Activated CD8-positive, alpha-beta memory T cell treated with anti-CD3 and anti-CD28 coated beads, Interleukin-2, amount 10 ng/mL, durations not matched to agents 7 days and 5 days (primary cell): ENCODE results near the gene MAVS. TPM values are rescaled to one million over a fixed set of nuclear protein-coding genes. Genes with fewer than 3 reads are reported as not detected.
"Not testable (repeated sequence)": the region's sequence is repeated elsewhere in the genome, so short reads cannot be mapped to it uniquely, and the experiment has no call there.

ENCODE experiments used
- ATAC-seq: fragments of 150-1000 bp; cut with Tn5 transposase; one replicate; pipeline ENCODE4 v1.10.0; 2021; ENCODE audit warnings: moderate library complexity
- CTCF ChIA-PET: fragments of 350-600 bp; sonication (Branson Sonifier 250); formaldehyde crosslinking; loops from one replicate; lab custom pipeline; 2021; ENCODE audit warnings: antibody characterized with exemption; lab: Charles Lee
- DNase-seq: peaks from one replicate; pipeline ENCODE4 v3.0.0-alpha.2; 2020
- H3K27ac Mint-ChIP-seq: one replicate; pipeline ENCODE4 v1.8.0; 2021; ENCODE audit warnings: mild to moderate bottlenecking, mixed read lengths
- H3K27me3 Mint-ChIP-seq: one replicate; pipeline ENCODE4 v1.8.0; 2021; ENCODE audit warnings: mixed read lengths
- H3K36me3 Mint-ChIP-seq: one replicate; pipeline ENCODE4 v1.8.0; 2021; ENCODE audit warnings: mild to moderate bottlenecking, mixed read lengths
- H3K4me1 Mint-ChIP-seq: one replicate; pipeline ENCODE4 v1.8.0; 2021; ENCODE audit warnings: mixed read lengths
- H3K4me3 Mint-ChIP-seq: one replicate; pipeline ENCODE4 v1.8.0; 2021; ENCODE audit warnings: mild to moderate bottlenecking, moderate library complexity, mixed read lengths
- H3K9me3 Mint-ChIP-seq: one replicate; pipeline ENCODE4 v1.8.0; 2022; ENCODE audit warnings: low read depth, mixed read lengths
- total RNA-seq, 2 experiments: library from RNA; stranded (reverse); gene quantifications; one replicate each; pipeline ENCODE4 v1.2.3, GENCODE V29; 2021

The MAVS gene
- total RNA-seq, 2 experiments from 2014 or later: 29.7 to 37.4 TPM

DNA sequence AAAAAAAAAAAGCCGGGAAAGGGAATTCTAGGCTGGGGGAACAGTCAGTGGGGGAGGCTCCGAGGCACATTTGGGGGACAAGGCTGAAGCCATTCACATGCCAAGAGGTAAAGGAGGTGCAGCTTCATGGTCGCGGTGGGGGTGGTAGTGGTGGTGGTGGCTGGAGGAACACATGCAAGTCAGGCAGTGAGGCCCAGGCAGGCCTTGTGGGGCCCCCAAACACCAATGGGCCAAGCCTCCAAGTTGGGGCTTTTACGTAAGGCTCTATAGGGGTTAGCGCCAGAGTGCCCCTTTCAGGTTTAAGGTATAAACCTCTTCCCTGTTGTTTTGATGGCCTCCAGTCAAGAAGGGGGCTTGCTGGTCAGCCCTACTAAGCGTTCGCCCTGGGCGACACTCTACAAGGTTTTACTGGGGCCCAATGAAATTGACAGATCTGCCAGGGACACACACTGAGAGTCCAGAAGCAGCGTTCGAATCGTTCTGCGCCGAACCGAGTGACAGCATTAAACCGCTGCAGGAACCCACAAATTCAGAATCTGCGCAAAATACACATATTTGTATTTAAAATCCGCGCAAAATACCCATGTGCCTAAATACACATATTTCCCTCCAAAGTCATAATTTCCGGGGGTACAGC is 27.1 kb upstream of the MAVS start:
- CTCF ChIA-PET: interaction anchor here (0.5 to 6.4 kb wide), 22 partner anchors 7 to 265 kb away, joined by 3 to 51 read pairs (median 6); partner anchors contain the start of genes ADISSP, CDC25B, MAVS and SPEF1
- Mint-ChIP-seq H3K4me3 (peak overlapping the region; percentile 85), H3K27me3 (no peaks in the 10 kb centered on the region), H3K27ac (peak overlapping the region; percentile 88), H3K9me3 (no peaks in the 10 kb centered on the region), H3K4me1 (peaks cover 54% of the 10 kb centered on the region), H3K36me3 (peaks cover 2% of the 10 kb centered on the region)
- no peak for DNase-seq
- ATAC-seq: no peak

- H3K4me1 Mint-ChIP-seq: peaks cover 47% of the 10 kb centered on the region
Measured at GRCh38 chr20:3820048-3820900, 26.4 kb upstream of the MAVS start, which contains the start of gene AP5S1. AP5S1 (plus strand) TSS chr20:3820547; CDS start chr20:3822118, 1,571 bp downstream.

GRCh38 chr20:3820901-3821727 is 25.5 kb upstream of the MAVS start:
- peak overlapping the region; percentile 85 for H3K4me3 Mint-ChIP-seq
- no peaks in the 10 kb centered on the region for H3K27me3 Mint-ChIP-seq
- no peaks in the 10 kb centered on the region for H3K9me3 Mint-ChIP-seq
- ATAC-seq (no peak), DNase-seq (no peak)
- peaks cover 40% of the 10 kb centered on the region for H3K4me1 Mint-ChIP-seq
- CTCF ChIA-PET: interaction anchor here (0.8 to 6.4 kb wide), 25 partner anchors 9 to 263 kb away, joined by 3 to 51 read pairs (median 6); partner anchors contain the start of genes ADISSP, CDC25B and SPEF1
- H3K27ac Mint-ChIP-seq: peak overlapping the region; percentile 90
- H3K36me3 Mint-ChIP-seq: peaks cover 2% of the 10 kb centered on the region

More at GRCh38 chr20:3820048-3820900, 26.4 kb upstream of the MAVS start, which contains the start of gene AP5S1:
- ATAC-seq: peak; percentile 82
- CTCF ChIA-PET: interaction anchor here (0.5 to 6.4 kb wide), 28 partner anchors 8 to 264 kb away, joined by 3 to 51 read pairs (median 6); partner anchors contain the start of genes ADISSP, CDC25B, MAVS and SPEF1
- Mint-ChIP-seq H3K9me3 (no peaks in the 10 kb centered on the region), H3K36me3 (peaks cover 2% of the 10 kb centered on the region), H3K4me3 (peak within 1 kb of the TSS; percentile 85), H3K27me3 (no peaks in the 10 kb centered on the region), H3K27ac (peak within 1 kb of the TSS; percentile 90)
- DNase-seq: peak; percentile 97

GRCh38 chr20:3821996-3822395 is 24.6 kb upstream of the MAVS start:
- CTCF ChIA-PET: interaction anchor here (0.9 to 3.3 kb wide), 7 partner anchors 10 to 69 kb away, joined by 3 to 24 read pairs (median 6); partner anchors contain the start of genes ADISSP and CENPB
- ATAC-seq: no peak
- DNase-seq: no peak
- Mint-ChIP-seq H3K9me3 (no peaks in the 10 kb centered on the region), H3K4me3 (peak overlapping the region; percentile 85), H3K27me3 (no peaks in the 10 kb centered on the region), H3K36me3 (peaks cover 3% of the 10 kb centered on the region), H3K4me1 (peaks cover 33% of the 10 kb centered on the region), H3K27ac (peak overlapping the region; percentile 90)

- Mint-ChIP-seq H3K4me3 (no peak overlapping the region), H3K4me1 (peaks cover 20% of the 10 kb centered on the region), H3K36me3 (peaks cover 4% of the 10 kb centered on the region), H3K9me3 (no peaks in the 10 kb centered on the region), H3K27ac (no peak overlapping the region), H3K27me3 (no peaks in the 10 kb centered on the region)
- DNase-seq (no peak), ATAC-seq (no peak)
- CTCF ChIA-PET: interaction anchor here (1.1 kb wide), 1 partner anchor 31 kb away, joined by 5 read pairs; no protein-coding TSS in a partner anchor
Measured at GRCh38 chr20:3823881-3824280, 22.8 kb upstream of the MAVS start.

DNA sequence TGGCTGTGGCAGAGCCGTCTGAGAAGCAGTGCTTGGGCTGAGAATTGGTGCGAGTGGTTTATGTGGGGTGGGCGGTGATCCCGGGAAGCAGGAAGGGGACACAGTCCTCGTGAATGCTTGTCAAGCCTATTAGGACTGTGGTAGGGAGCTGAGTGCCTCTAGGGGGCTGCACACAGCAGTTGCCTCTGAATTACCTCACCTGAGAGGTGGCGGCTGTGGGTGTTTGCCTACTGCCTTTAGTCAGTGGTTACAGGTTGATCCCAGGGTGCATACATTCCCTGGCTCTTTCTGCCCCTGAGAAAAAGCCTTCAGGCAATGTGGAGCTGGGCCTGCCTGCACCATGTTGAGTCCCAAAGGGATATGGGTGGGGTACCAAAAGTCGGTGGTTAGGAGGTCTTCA is 21.1 kb upstream of the MAVS start:
- H3K9me3 Mint-ChIP-seq: no peaks in the 10 kb centered on the region
- no peak for DNase-seq
- H3K27ac Mint-ChIP-seq: no peak overlapping the region
- peaks cover 9% of the 10 kb centered on the region for H3K4me1 Mint-ChIP-seq
- no peak for ATAC-seq
- no peaks in the 10 kb centered on the region for H3K27me3 Mint-ChIP-seq
- CTCF ChIA-PET: interaction anchor here (1.1 to 2.8 kb wide), 2 partner anchors 30 to 39 kb away, joined by 4 to 12 read pairs; partner anchors contain the start of gene CENPB
- no peak overlapping the region for H3K4me3 Mint-ChIP-seq
- peaks cover 4% of the 10 kb centered on the region for H3K36me3 Mint-ChIP-seq

DNA sequence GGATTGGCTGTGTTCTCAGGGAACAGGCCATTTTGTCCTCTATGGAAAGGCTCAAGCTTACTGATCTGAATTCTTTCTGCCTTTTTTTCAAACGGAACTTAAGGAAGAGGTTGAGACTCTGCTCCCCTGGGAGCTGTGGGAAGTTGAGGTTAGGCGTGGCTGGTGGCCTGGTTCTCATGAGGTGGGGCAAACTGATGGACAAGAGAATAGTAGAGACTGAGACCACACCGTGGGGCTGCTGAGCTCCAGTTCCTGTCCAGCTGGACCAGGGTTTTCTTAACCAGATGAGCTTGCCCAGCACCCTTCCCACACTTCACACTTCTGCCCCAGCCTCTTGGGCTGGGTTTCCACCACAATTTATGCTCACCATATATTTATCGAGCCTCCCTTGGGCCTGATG is 20.2 kb upstream of the MAVS start:
- H3K27me3 Mint-ChIP-seq: no peaks in the 10 kb centered on the region
- peaks cover 7% of the 10 kb centered on the region for H3K4me1 Mint-ChIP-seq
- H3K36me3 Mint-ChIP-seq: peaks cover 4% of the 10 kb centered on the region
- H3K27ac Mint-ChIP-seq: no peak overlapping the region
- DNase-seq (no peak), ATAC-seq (no peak)
- CTCF ChIA-PET: interaction anchor here (0.7 to 2.8 kb wide), 3 partner anchors 29 to 40 kb away, joined by 3 to 12 read pairs (median 4); partner anchors contain the start of gene CENPB
- H3K4me3 Mint-ChIP-seq: no peak overlapping the region
- H3K9me3 Mint-ChIP-seq: no peaks in the 10 kb centered on the region

- Mint-ChIP-seq H3K4me3 (no peak overlapping the region), H3K4me1 (no peaks in the 10 kb centered on the region), H3K9me3 (no peaks in the 10 kb centered on the region), H3K27me3 (no peaks in the 10 kb centered on the region), H3K36me3 (peaks cover 2% of the 10 kb centered on the region), H3K27ac (no peak overlapping the region)
- ATAC-seq (no peak), DNase-seq (no peak)
- CTCF ChIA-PET: interaction anchor here (0.6 kb wide), 1 partner anchor 234 kb away, joined by 3 read pairs; no protein-coding TSS in a partner anchor
Measured at GRCh38 chr20:3828798-3829197, 17.8 kb upstream of the MAVS start.

- not testable (repeated sequence) for H3K36me3 Mint-ChIP-seq, H3K27ac Mint-ChIP-seq, DNase-seq, H3K4me3 Mint-ChIP-seq, H3K4me1 Mint-ChIP-seq, H3K27me3 Mint-ChIP-seq, H3K9me3 Mint-ChIP-seq, ATAC-seq
- CTCF ChIA-PET: interaction anchor here (0.9 to 1.3 kb wide), 4 partner anchors 9 to 43 kb away, joined by 3 to 6 read pairs (median 4); partner anchors contain the start of genes AP5S1 and CENPB
Measured at GRCh38 chr20:3829891-3830290, 16.7 kb upstream of the MAVS start.

GRCh38 chr20:3836132-3836531 is 10.5 kb upstream of the MAVS start:
- no peak for ATAC-seq
- Mint-ChIP-seq H3K4me3 (no peak overlapping the region), H3K9me3 (no peaks in the 10 kb centered on the region), H3K4me1 (peaks cover 15% of the 10 kb centered on the region), H3K36me3 (no peaks in the 10 kb centered on the region), H3K27ac (no peak overlapping the region), H3K27me3 (no peaks in the 10 kb centered on the region)
- CTCF ChIA-PET: interaction anchor here (0.9 to 3.6 kb wide), 4 partner anchors 9 to 19 kb away, joined by 4 to 10 read pairs (median 8); partner anchors contain the start of gene AP5S1
- no peak for DNase-seq

DNA sequence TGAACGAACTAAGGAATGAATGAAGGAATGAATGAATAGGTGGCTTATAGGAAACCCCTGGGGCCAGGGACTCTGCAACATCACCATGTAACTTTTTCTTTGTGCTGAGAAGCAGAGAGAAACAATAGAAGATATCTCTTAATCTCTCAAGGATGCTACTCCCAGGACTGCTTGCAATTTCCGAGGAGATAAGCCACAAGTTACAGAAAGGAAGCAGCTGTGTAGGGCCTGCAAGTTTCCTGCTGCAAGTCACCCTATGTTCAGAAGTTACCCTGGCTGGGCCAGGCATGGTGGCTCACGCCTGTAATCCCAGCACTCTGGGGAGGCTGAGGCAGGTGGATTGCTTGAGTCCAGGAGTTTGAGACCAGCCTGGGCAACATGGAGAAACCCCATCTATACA is 7.3 kb upstream of the MAVS start:
- Mint-ChIP-seq H3K27ac (peak overlapping the region; percentile 19), H3K4me1 (peaks cover 16% of the 10 kb centered on the region), H3K9me3 (no peaks in the 10 kb centered on the region), H3K36me3 (no peaks in the 10 kb centered on the region), H3K4me3 (no peak overlapping the region), H3K27me3 (no peaks in the 10 kb centered on the region)
- CTCF ChIA-PET: interaction anchor here (0.7 to 2.0 kb wide), 5 partner anchors 15 to 53 kb away, joined by 3 to 8 read pairs (median 3); partner anchors contain the start of genes AP5S1 and CENPB
- DNase-seq (no peak), ATAC-seq (no peak)

GRCh38 chr20:3840201-3840600 is 6.4 kb upstream of the MAVS start:
- ATAC-seq, DNase-seq: not testable (repeated sequence)

More at GRCh38 chr20:3840201-3840600, 6.4 kb upstream of the MAVS start:
- not testable (repeated sequence) for H3K36me3 Mint-ChIP-seq, H3K27ac Mint-ChIP-seq, H3K27me3 Mint-ChIP-seq, H3K4me3 Mint-ChIP-seq, H3K9me3 Mint-ChIP-seq
- CTCF ChIA-PET: interaction anchor here (1.5 to 2.0 kb wide), 2 partner anchors 16 to 20 kb away, joined by 5 to 8 read pairs; partner anchors contain the start of gene AP5S1
- H3K4me1 Mint-ChIP-seq: peaks cover 21% of the 10 kb centered on the region
